Endodermal cell (in vitro differentiated cells): ENCODE data around the gene EPAS1. TPM values are rescaled to one million over a fixed set of nuclear protein-coding genes. Genes with fewer than 3 reads are reported as not detected.

ENCODE experiments used
- DNase-seq: peaks from one replicate; pipeline ENCODE4 v3.0.0-alpha.2; 2017
- H3K27ac ChIP-seq: 2 replicates; pipeline ENCODE4 v1.5.1; 2013; ENCODE audit warnings: mild to moderate bottlenecking, low read depth, low read length, moderate library complexity
- H3K27me3 ChIP-seq: 2 replicates; pipeline ENCODE4 v1.6.1; 2013; ENCODE audit warnings: mild to moderate bottlenecking, low read length, moderate library complexity; ENCODE audit not compliant: insufficient read depth, control insufficient read depth, poor library complexity, severe bottlenecking
- H3K36me3 ChIP-seq: 2 replicates; pipeline ENCODE4 v1.7.0; 2013; ENCODE audit warnings: mild to moderate bottlenecking, low read length, moderate library complexity; ENCODE audit not compliant: control insufficient read depth, insufficient read depth
- H3K4me1 ChIP-seq: one replicate; pipeline ENCODE4 v1.7.0; 2013; ENCODE audit warnings: low read length; ENCODE audit not compliant: control insufficient read depth, insufficient read depth
- H3K4me3 ChIP-seq: 2 replicates; pipeline ENCODE4 v1.5.1; 2013; ENCODE audit warnings: mild to moderate bottlenecking, low read length, moderate library complexity
- H3K9ac ChIP-seq: 2 replicates; pipeline ENCODE4 v1.6.1; 2013; ENCODE audit warnings: mild to moderate bottlenecking, low read length, moderate library complexity; ENCODE audit not compliant: poor library complexity, severe bottlenecking; ENCODE audit errors: extremely low read depth
- H3K9me3 ChIP-seq: 2 replicates; pipeline ENCODE4 v1.6.1; 2013; ENCODE audit warnings: mild to moderate bottlenecking, low read length, moderate library complexity; ENCODE audit not compliant: control insufficient read depth
- H3K27ac Mint-ChIP-seq: 2 replicates; pipeline ENCODE4 v1.8.0; 2020; ENCODE audit warnings: mixed read lengths
- H3K27me3 Mint-ChIP-seq: 2 replicates; pipeline ENCODE4 v1.8.0; 2021; ENCODE audit warnings: mild to moderate bottlenecking, mixed read lengths; ENCODE audit not compliant: insufficient read depth
- H3K36me3 Mint-ChIP-seq: 2 replicates; pipeline ENCODE4 v1.8.0; 2020; ENCODE audit warnings: low read depth, mixed read lengths
- H3K4me1 Mint-ChIP-seq: 2 replicates; pipeline ENCODE4 v1.8.0; 2020; ENCODE audit warnings: mixed read lengths
- H3K4me3 Mint-ChIP-seq: 2 replicates; pipeline ENCODE4 v1.8.0; 2020; ENCODE audit warnings: mild to moderate bottlenecking, moderate library complexity, mixed read lengths
- H3K9me3 Mint-ChIP-seq: 2 replicates; pipeline ENCODE4 v1.8.0; 2020; ENCODE audit warnings: mild to moderate bottlenecking, mixed read lengths
- WGBS, 2 experiments: methylation state at CpG; one replicate each; pipeline versions ENCODE4 v1.1.5 to v1.1.7; 2013; ENCODE audit warnings: missing lambda C conversion rate in 2 of 2, mixed read lengths in 1 of 2; ENCODE audit not compliant: insufficient coverage in 1 of 2, insufficient read length in 1 of 2; 5-methylcytosine and 5-hydroxymethylcytosine counted together
- total RNA-seq, 2 donors: library from RNA; stranded (reverse); fragmentation: NEBNext Ultra II Directional in 1 of 2; extraction: Animal tissue kit (Norgen Biotek cat#: 25700) in 1 of 2; gene quantifications; 2 replicates in 1 of 2; 3 replicates in 1 of 2; pipeline ENCODE4 v1.2.1, GENCODE V29; 2021
- TF ChIP-seq, protein P1 (sequence below): fragments of 200-600 bp; sonication (generic); conservative IDR thresholded peaks from 2 replicates; pipeline ENCODE4 v1.5.0; 2021; ENCODE audit warnings: antibody characterized with exemption, mild to moderate bottlenecking

EPAS1 gene
- total RNA-seq, 2 donors from 2014 or later, result 1.2 to 1.9 TPM

DNA sequence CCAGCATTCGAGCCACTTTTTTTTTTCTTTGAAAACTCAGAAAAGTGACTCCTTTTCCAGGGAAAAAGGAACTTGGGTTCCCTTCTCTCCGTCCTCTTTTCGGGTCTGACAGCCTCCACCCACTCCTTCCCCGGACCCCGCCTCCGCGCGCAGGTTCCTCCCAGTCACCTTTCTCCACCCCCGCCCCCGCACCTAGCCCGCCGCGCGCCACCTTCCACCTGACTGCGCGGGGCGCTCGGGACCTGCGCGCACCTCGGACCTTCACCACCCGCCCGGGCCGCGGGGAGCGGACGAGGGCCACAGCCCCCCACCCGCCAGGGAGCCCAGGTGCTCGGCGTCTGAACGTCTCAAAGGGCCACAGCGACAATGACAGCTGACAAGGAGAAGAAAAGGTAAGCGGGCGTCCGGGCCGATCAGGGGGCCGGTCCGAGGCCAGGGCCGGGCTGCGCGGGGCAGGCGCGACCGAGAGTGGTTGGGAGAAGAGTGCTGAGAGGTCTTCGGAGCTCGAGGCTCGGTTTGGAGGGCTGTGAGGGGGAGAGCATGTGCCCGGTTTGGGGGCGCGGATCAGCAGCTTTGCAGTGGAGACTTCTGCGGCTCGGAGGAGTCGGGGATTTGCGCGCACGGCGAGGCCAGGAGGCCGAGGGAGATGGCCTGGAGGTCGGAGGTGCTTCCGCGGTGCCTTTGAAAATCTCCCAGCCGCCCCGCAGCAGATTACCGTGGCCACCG lies 502 bp downstream of the EPAS1 start:
- H3K27ac Mint-ChIP-seq, result no peak overlapping the region
- WGBS, 2 experiments, result 1% methylated on average over 19 to 65 of the region's 65 CpGs
- H3K27ac ChIP-seq, result no peak overlapping the region

DNA sequence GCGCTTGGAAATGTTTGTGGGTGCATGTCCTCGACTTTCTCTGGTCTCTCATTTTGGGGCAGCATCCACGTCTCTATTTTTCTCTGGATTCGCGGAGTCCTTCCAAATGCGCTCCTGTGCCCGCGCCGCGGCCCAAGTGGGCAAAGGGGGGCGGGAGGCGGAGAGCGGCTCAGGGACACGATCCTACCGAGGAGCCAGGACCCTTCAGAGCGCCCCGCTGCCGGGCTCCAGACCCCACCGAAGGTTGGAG lies 990 bp downstream of the EPAS1 start:
- Histone ChIP-seq H3K4me1 (no peaks in the 10 kb centered on the region), H3K27me3 (peaks cover 93% of the 10 kb centered on the region), H3K9ac (no peak overlapping the region), H3K36me3 (no peaks in the 10 kb centered on the region), H3K9me3 (no peaks in the 10 kb centered on the region), H3K27ac (no peak overlapping the region), H3K4me3 (peak overlapping the region; percentile 83)
- H3K27me3 Mint-ChIP-seq, result peaks cover 93% of the 10 kb centered on the region
- no peaks in the 10 kb centered on the region for H3K9me3 Mint-ChIP-seq
- TF ChIP-seq, protein P1, sequence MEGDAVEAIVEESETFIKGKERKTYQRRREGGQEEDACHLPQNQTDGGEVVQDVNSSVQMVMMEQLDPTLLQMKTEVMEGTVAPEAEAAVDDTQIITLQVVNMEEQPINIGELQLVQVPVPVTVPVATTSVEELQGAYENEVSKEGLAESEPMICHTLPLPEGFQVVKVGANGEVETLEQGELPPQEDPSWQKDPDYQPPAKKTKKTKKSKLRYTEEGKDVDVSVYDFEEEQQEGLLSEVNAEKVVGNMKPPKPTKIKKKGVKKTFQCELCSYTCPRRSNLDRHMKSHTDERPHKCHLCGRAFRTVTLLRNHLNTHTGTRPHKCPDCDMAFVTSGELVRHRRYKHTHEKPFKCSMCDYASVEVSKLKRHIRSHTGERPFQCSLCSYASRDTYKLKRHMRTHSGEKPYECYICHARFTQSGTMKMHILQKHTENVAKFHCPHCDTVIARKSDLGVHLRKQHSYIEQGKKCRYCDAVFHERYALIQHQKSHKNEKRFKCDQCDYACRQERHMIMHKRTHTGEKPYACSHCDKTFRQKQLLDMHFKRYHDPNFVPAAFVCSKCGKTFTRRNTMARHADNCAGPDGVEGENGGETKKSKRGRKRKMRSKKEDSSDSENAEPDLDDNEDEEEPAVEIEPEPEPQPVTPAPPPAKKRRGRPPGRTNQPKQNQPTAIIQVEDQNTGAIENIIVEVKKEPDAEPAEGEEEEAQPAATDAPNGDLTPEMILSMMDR, result no peak
- no peaks in the 10 kb centered on the region for H3K36me3 Mint-ChIP-seq
- 0 to 2% methylated on average over 2 to 19 of the region's 19 CpGs for WGBS, 2 experiments
- H3K4me3 Mint-ChIP-seq, result peak overlapping the region; percentile 71
- H3K4me1 Mint-ChIP-seq, result peaks cover 17% of the 10 kb centered on the region
- no peak for DNase-seq
- no peak overlapping the region for H3K27ac Mint-ChIP-seq

More for the DNA sequence above, 502 bp downstream of the EPAS1 start:
- no peaks in the 10 kb centered on the region for H3K9me3 Mint-ChIP-seq
- H3K4me1 Mint-ChIP-seq, result peaks cover 15% of the 10 kb centered on the region
- H3K4me3 Mint-ChIP-seq, result peak overlapping the region; percentile 71
- no peaks in the 10 kb centered on the region for H3K4me1 ChIP-seq
- H3K36me3 Mint-ChIP-seq, result no peaks in the 10 kb centered on the region
- peak; percentile 91 for DNase-seq
- H3K36me3 ChIP-seq, result no peaks in the 10 kb centered on the region
- TF ChIP-seq, protein P1, result no peak
- peaks cover 89% of the 10 kb centered on the region for H3K27me3 ChIP-seq
- peak overlapping the region; percentile 83 for H3K4me3 ChIP-seq
- H3K9me3 ChIP-seq, result no peaks in the 10 kb centered on the region
- peaks cover 88% of the 10 kb centered on the region for H3K27me3 Mint-ChIP-seq
- no peak overlapping the region for H3K9ac ChIP-seq

DNA sequence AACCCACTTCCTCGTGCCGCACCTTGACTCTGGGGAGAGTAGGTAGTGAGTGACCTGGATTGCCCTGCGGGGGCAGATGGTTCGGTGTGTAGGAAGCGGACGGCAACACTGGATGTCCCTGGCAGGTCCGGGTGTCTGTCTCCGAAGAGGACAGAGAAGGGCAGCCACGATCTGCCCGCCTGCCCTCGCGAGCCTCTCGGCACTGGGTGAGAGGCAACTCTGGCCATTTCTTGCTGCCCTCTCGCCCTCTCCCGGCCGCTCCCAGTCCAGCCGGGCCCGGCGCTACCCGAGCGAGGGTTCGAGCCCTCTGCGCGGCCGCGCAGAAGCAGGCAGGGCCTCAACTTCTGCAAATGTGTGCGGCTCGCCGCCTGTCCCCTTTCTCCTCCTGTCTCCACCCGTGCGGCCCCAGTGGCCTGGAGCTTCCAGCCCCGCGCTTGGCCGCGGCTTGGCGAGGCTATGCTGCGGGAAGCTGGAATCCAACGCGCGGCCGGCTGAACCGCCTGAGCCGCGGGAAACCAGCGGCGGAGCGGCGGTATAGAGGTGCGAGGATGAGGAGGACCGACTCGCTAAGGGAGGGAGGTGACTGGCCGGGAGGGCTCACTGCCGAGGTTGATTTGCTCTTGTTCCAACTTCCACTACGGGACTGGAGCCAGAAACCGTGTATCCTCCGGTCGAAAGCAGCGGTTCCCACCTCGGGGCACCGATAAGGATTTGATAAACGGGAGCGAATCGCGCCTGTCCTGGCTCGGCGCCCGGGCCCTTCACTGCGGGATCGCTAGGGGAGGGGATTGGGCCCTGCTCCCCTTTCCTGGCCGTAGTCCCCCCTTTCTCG lies 1.5 kb downstream of the EPAS1 start:
- Histone ChIP-seq H3K27me3 (peaks cover 94% of the 10 kb centered on the region), H3K27ac (no peak overlapping the region), H3K36me3 (no peaks in the 10 kb centered on the region), H3K9me3 (no peaks in the 10 kb centered on the region), H3K4me3 (peak overlapping the region; percentile 83), H3K4me1 (no peaks in the 10 kb centered on the region), H3K9ac (no peak overlapping the region)
- H3K36me3 Mint-ChIP-seq, result no peaks in the 10 kb centered on the region
- peak; percentile 80 for DNase-seq
- H3K27ac Mint-ChIP-seq, result no peak overlapping the region
- WGBS, 2 experiments, result 0 to 1% methylated on average over 9 to 71 of the region's 71 CpGs
- H3K4me1 Mint-ChIP-seq, result peaks cover 19% of the 10 kb centered on the region
- peaks cover 95% of the 10 kb centered on the region for H3K27me3 Mint-ChIP-seq
- H3K4me3 Mint-ChIP-seq, result peak overlapping the region; percentile 71
- no peaks in the 10 kb centered on the region for H3K9me3 Mint-ChIP-seq
- TF ChIP-seq, protein P1, result peak; percentile 52
